GM20000 (cell line): Measurements from ENCODE around the gene CTDSPL.

Source experiments
- DNase-seq: peaks from one replicate; pipeline ENCODE4 v3.0.0; 2012; ENCODE audit warnings: low spot score
- TF ChIP-seq, protein P1 (sequence below): IDR thresholded peaks from 2 replicates; pipeline ENCODE4 v1.5.1; 2012; ENCODE audit warnings: mild to moderate bottlenecking, control low read depth; ENCODE audit errors: extremely low read depth, missing control alignments

CTDSPL gene

DNA sequence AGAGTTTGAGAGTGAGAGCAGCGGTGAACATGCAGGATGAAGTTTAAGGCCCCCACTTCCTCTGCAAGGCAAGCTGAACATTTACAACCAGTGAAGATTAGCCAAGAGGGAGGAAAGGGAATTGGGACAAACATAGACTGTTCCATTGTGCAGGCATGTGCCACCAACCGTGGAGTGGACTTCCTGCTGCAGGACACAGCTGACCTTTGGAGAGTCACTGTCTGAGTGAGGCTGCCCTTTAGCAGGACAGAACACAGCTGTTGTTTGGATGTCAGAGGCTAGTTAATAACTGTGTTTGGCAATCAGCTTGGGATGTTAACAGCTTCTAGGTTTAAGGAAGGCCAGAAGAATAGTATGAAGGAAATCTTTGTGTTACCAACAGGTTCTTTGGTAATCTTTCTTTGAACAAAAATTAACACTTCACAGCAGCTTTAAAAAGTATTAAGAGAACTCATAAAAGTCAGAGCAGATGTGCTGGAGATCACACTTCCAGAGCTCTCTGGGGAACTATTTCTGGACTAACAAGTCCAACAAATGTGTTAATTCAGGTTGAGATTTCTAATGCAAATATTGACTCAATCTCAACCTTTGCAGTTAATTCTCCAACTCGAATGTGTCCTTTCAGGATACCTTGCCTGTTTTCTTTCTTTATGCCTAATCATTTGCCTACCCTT is 31.4 kb downstream of the CTDSPL start:
- TF ChIP-seq, protein P1, sequence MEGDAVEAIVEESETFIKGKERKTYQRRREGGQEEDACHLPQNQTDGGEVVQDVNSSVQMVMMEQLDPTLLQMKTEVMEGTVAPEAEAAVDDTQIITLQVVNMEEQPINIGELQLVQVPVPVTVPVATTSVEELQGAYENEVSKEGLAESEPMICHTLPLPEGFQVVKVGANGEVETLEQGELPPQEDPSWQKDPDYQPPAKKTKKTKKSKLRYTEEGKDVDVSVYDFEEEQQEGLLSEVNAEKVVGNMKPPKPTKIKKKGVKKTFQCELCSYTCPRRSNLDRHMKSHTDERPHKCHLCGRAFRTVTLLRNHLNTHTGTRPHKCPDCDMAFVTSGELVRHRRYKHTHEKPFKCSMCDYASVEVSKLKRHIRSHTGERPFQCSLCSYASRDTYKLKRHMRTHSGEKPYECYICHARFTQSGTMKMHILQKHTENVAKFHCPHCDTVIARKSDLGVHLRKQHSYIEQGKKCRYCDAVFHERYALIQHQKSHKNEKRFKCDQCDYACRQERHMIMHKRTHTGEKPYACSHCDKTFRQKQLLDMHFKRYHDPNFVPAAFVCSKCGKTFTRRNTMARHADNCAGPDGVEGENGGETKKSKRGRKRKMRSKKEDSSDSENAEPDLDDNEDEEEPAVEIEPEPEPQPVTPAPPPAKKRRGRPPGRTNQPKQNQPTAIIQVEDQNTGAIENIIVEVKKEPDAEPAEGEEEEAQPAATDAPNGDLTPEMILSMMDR: no peak
- DNase-seq: no peak

DNA sequence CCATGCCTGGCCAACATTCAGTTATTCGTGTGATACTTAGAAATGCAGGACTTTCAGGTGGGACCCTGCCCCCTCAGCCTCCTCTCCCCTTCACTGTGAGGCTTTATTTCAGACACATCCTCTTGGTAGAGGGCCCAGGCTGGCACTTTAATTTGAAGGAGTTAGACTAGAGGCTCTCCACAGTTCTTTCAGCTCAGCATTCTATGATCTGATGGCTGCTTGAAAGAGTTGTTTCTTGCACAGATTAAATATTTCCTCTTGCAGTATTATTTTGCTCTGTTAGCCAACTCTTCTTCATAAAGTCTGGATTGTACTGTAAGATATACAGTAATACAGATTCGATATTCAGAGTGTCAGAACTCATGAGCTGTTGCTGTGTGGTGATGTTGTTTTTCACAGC is 35.1 kb downstream of the CTDSPL start:
- no peak for DNase-seq
- TF ChIP-seq, protein P1: no peak

DNA sequence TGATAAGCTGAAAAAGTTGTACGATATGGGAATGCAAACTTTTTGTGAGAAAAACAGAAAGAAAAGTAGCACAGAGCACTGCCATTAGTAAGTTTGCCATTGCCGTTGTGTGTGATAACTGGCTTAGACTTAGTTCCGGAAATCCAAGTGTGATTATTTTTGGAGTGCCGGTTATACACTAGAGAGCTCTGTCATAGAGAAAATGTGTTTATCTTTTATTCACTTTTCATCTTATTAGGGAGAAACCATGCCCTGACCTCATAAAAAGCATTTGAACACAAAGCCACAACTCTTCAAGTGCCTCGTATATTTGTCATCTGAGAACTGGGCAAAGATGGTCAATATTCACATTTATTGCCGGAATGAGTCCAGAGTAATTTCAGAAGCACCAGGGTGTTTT is 36.1 kb downstream of the CTDSPL start:
- TF ChIP-seq, protein P1: no peak
- no peak for DNase-seq

DNA sequence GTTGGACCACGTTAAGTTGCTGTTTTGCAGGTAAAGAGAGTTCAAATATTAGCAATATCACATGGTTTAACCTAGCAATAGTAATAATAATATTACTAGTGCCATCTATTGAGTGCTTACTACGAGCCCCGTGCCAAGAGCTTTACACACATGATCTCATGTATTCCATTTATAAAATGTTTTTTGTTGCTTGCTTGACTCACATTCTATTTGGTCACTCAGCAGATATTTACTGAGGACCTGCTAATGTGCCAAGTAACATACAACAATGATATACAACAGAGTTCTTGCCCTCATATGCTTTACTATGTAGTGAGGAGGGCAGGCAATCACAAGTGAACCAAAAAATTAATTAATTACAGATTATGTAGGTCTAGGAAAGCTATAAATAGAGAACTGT is 36.7 kb downstream of the CTDSPL start:
- no peak for DNase-seq
- TF ChIP-seq, protein P1: no peak

DNA sequence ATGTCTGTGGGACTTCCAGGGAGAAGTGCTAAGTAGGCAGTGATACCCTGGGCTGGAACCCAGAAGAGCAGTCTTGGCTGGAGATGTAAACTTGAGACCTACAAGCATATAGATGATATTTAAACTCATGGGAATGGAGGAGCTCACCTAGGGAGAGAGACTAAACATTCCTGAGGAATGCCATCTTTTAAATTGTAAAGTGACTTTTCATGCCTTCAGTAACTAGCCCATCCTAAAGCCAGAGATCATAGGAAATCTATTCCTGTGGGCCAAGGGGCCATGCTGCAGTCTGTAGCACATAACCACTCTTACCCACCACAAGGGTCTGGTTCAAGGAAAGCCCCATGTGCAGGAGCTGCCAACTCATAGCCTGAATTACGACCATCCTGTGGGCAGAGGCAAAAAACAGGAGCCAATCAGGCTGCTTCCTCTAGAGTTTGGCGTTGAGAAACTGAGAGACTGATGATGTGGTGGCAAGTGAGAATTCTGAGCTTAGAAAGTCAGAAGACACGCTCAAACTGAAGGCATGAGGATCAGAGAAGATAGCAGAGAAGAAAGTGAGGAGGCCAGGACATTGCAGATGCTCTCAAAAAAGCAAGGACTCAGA is 37.5 kb downstream of the CTDSPL start:
- TF ChIP-seq, protein P1: no peak
- DNase-seq: no peak

DNA sequence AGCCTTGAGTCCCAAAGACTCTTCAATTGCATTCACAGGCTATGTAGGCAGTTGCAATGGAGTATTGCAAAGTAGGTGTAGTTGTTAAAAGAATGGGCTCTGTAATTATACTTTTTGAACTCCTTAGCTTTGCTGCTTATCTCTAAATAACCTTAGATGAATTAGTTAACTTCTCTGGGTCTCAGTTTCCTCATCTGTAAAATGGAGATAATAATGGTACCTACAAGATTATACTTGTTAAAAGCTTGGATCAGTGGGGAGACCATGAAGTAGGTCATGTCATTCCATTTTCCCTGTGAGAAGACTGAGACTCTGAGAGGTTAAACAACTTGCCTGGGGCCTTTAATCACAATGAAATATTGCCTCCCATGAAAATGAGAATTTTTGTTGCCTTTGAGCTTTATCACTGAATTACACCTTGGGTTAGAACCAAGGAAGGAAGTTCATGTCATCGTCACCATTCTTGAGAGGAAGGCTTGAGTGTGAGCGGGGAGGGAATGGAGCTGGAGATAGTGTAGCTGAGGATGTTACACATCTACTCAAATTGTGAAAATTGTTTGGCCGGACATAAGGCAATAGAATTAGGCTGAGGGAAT is 38.1 kb downstream of the CTDSPL start:
- no peak for DNase-seq
- TF ChIP-seq, protein P1: no peak

DNA sequence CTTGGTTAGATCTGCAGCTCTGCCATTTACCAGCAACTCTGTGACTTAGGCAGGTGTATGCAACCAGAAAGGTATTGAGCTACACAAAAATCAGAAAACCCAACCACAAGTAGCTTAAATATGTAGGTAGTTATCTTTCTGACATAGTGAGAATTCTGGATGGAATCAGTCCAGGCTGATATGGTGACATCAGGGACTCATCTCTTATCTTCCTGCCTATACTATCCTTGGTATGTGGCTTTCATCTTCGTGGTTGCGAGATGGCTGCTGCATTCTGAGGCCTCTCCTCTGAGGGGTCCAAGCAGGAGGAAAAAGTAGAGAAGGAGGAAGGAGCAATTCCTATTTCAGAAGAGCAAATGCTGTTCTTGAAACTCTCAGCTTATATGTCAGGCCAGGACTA is 40.0 kb downstream of the CTDSPL start:
- TF ChIP-seq, protein P1: no peak
- no peak for DNase-seq
